ENCODE measurements around the gene PER1. TPM values are rescaled to one million over a fixed set of nuclear protein-coding genes. Genes with fewer than 3 reads are reported as not detected.
A peak's percentile ranks its signal among the peaks of the same experiment; 100 is the strongest.

The PER1 gene
- total and polyA plus RNA-seq, 9 of the 15 experiments (the other 6 are each of a cell fraction or from before 2014, with no cell fraction given): 0.13 to 26.0 (median 3.4) TPM

DNA sequence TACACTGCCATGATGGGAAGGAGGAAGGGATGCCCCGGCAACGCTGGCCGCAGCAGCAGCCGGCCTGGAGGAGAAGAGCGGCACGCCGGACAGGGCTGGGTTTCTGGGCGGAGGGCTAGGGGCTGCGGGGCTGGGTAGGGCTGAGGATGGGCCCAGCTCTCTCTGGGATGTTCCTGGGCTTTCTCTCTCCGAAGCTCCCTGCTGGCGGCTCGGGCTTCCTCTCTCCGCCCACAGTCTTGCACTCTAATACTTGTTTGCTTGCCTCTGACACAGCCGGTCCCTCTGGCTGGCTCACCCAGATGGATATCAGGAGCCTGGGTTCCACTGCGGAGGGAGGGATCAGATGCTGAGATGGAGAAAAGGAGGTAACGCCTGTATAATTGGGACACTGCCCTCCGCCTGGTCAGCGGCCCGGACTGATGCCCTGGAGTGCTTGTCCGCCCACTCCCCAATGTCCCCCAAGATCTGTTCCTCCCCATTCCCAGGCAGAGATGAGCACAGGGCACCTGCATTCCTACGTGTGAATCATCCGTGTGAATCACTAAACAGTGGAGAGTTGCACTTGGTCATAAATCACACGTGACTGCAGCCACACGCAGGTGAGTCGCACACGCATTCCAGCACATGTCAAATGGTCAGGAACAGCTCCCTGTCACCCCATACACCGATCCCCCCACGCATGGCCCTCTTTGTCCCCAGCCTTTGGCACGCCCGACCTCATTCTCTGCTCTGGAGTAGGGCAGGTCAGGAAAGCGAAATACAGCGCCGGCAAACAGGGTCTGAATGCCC is 34.0 kb downstream of the PER1 start, which contains the start of gene ALOXE3 (continued):
- TF ChIP-seq TOE1 (IDR thresholded peaks at IDR 0.05; ENCODE audit: borderline replicate concordance): 0 out of 2 replicates have a peak, but pooled peaks have one; percentile 6
- no peak for TF ChIP-seq TOE1 (CRISPR knock-in tag; IDR thresholded peaks at IDR 0.05; ENCODE audit: borderline replicate concordance, low read depth)
- TF ChIP-seq ARID1B (IDR thresholded peaks at IDR 0.05): peak; percentile 22; the same call in 1 of the 2 replicates
- TF ChIP-seq MAFK (IDR thresholded peaks at IDR 0.05; ENCODE audit: low read length): no peak
- TF ChIP-seq BHLHE40 (IDR thresholded peaks at IDR 0.05; ENCODE audit: low read length): peak; percentile 66
- TF ChIP-seq, protein P1, sequence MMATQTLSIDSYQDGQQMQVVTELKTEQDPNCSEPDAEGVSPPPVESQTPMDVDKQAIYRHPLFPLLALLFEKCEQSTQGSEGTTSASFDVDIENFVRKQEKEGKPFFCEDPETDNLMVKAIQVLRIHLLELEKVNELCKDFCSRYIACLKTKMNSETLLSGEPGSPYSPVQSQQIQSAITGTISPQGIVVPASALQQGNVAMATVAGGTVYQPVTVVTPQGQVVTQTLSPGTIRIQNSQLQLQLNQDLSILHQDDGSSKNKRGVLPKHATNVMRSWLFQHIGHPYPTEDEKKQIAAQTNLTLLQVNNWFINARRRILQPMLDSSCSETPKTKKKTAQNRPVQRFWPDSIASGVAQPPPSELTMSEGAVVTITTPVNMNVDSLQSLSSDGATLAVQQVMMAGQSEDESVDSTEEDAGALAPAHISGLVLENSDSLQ (IDR thresholded peaks at IDR 0.05): peak; percentile 56
- TF ChIP-seq ERF (CRISPR knock-in tag; IDR thresholded peaks at IDR 0.05): no peak
- TF ChIP-seq, protein P2, sequence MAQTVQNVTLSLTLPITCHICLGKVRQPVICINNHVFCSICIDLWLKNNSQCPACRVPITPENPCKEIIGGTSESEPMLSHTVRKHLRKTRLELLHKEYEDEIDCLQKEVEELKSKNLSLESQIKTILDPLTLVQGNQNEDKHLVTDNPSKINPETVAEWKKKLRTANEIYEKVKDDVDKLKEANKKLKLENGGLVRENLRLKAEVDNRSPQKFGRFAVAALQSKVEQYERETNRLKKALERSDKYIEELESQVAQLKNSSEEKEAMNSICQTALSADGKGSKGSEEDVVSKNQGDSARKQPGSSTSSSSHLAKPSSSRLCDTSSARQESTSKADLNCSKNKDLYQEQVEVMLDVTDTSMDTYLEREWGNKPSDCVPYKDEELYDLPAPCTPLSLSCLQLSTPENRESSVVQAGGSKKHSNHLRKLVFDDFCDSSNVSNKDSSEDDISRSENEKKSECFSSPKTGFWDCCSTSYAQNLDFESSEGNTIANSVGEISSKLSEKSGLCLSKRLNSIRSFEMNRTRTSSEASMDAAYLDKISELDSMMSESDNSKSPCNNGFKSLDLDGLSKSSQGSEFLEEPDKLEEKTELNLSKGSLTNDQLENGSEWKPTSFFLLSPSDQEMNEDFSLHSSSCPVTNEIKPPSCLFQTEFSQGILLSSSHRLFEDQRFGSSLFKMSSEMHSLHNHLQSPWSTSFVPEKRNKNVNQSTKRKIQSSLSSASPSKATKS (CRISPR knock-in tag; IDR thresholded peaks at IDR 0.05): no peak
- TF ChIP-seq, protein P3, sequence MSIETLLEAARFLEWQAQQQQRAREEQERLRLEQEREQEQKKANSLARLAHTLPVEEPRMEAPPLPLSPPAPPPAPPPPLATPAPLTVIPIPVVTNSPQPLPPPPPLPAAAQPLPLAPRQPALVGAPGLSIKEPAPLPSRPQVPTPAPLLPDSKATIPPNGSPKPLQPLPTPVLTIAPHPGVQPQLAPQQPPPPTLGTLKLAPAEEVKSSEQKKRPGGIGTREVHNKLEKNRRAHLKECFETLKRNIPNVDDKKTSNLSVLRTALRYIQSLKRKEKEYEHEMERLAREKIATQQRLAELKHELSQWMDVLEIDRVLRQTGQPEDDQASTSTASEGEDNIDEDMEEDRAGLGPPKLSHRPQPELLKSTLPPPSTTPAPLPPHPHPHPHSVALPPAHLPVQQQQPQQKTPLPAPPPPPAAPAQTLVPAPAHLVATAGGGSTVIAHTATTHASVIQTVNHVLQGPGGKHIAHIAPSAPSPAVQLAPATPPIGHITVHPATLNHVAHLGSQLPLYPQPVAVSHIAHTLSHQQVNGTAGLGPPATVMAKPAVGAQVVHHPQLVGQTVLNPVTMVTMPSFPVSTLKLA (conservative IDR thresholded peaks at IDR 0.05): peak in 1 of 2 experiments; percentile 34; a peak in 1 of 4 replicates
- TF ChIP-seq SMARCE1 (IDR thresholded peaks at IDR 0.05): 0 out of 2 replicates have a peak, but pooled peaks have one; percentile 20
- TF ChIP-seq, protein P4, sequence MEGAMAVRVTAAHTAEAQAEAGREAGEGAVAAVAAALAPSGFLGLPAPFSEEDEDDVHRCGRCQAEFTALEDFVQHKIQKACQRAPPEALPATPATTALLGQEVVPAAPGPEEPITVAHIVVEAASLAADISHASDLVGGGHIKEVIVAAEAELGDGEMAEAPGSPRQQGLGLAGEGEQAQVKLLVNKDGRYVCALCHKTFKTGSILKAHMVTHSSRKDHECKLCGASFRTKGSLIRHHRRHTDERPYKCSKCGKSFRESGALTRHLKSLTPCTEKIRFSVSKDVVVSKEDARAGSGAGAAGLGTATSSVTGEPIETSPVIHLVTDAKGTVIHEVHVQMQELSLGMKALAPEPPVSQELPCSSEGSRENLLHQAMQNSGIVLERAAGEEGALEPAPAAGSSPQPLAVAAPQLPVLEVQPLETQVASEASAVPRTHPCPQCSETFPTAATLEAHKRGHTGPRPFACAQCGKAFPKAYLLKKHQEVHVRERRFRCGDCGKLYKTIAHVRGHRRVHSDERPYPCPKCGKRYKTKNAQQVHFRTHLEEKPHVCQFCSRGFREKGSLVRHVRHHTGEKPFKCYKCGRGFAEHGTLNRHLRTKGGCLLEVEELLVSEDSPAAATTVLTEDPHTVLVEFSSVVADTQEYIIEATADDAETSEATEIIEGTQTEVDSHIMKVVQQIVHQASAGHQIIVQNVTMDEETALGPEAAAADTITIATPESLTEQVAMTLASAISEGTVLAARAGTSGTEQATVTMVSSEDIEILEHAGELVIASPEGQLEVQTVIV (CRISPR knock-in tag; IDR thresholded peaks at IDR 0.05; ENCODE audit: borderline replicate concordance): no peak
- no peak for TF ChIP-seq JUND (IDR thresholded peaks at IDR 0.05; ENCODE audit: borderline replicate concordance, low read depth, low read length)
- TF ChIP-seq JUND (tag; IDR thresholded peaks at IDR 0.05; ENCODE audit: borderline replicate concordance, low read depth, low read length): 0 out of 3 replicates have a peak, but pooled peaks have one; percentile 32
- TF ChIP-seq EGR1 (conservative IDR thresholded peaks at IDR 0.05): 0 out of 2 replicates have a peak, but pooled peaks have one; percentile 30
- peak; percentile 75 for TF ChIP-seq FOSL1 (tag; conservative IDR thresholded peaks at IDR 0.05)
- TF ChIP-seq, protein P5, sequence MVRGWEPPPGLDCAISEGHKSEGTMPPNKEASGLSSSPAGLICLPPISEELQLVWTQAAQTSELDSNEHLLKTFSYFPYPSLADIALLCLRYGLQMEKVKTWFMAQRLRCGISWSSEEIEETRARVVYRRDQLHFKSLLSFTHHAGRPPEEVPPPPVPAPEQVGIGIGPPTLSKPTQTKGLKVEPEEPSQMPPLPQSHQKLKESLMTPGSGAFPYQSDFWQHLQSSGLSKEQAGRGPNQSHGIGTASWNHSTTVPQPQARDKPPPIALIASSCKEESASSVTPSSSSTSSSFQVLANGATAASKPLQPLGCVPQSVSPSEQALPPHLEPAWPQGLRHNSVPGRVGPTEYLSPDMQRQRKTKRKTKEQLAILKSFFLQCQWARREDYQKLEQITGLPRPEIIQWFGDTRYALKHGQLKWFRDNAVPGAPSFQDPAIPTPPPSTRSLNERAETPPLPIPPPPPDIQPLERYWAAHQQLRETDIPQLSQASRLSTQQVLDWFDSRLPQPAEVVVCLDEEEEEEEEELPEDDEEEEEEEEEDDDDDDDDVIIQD (CRISPR knock-in tag; IDR thresholded peaks at IDR 0.05): no peak
- peak; percentile 70 for TF ChIP-seq ZEB2 (IDR thresholded peaks at IDR 0.05)
- peak; percentile 65 for TF ChIP-seq MEIS2 (IDR thresholded peaks at IDR 0.05; ENCODE audit: partially characterized antibody)
- 0 out of 4 replicates have a peak, but pooled peaks of 1 of the 2 experiments have one; percentile 46 for TF ChIP-seq TEAD1 (CRISPR knock-in tag; IDR thresholded peaks at IDR 0.05)

Measured in K562 (cell line).